Thyroid gland (tissue), 4 donors: ENCODE measurements around the gene CCDC86. TPM values are rescaled to one million over a fixed set of nuclear protein-coding genes. Genes with fewer than 3 reads are reported as not detected.

ENCODE experiments used
- DNase-seq, 2 donors: peaks; one replicate each; pipeline ENCODE4 v3.0.0-alpha.2; 2019
- H3K27ac ChIP-seq, 3 donors: fragments of 200-600 bp; sonication (generic); 1 replicate in 2 of 3; 2 replicates in 1 of 3; pipeline ENCODE4 v1.5.1; 2016 to 2019; ENCODE audit warnings: mild to moderate bottlenecking in 1 of 3, moderate library complexity in 1 of 3
- H3K27me3 ChIP-seq: fragments of 200-600 bp; sonication (generic); one replicate; pipeline ENCODE4 v1.5.1; 2019
- H3K36me3 ChIP-seq, 2 donors: fragments of 200-600 bp; sonication (generic); one replicate each; pipeline ENCODE4 v1.5.1; 2016 to 2019
- H3K4me1 ChIP-seq, 2 donors: fragments of 200-600 bp; sonication (generic); one replicate each; pipeline ENCODE4 v1.5.1; 2017 to 2019
- H3K4me3 ChIP-seq, 3 donors: fragments of 200-600 bp; sonication (generic); replicated peaks in 1 of 3; 1 replicate in 2 of 3; 2 replicates in 1 of 3; pipeline ENCODE4 v1.5.1; 2016; ENCODE audit warnings: mild to moderate bottlenecking in 1 of 3
- H3K9me3 ChIP-seq: fragments of 200-600 bp; sonication (generic); one replicate; pipeline ENCODE4 v1.5.1; 2017
- POLR2A ChIP-seq, 2 donors: fragments of 450-650 bp; IDR thresholded peaks; one replicate each; pipeline ENCODE4 v1.6.1; 2017; ENCODE audit warnings: antibody characterized with exemption in 2 of 2, mild to moderate bottlenecking in 2 of 2, moderate library complexity in 1 of 2
- WGBS, 2 donors: methylation state at CpG; one replicate each; pipeline ENCODE4 v1.1.5; 2017; 5-methylcytosine and 5-hydroxymethylcytosine counted together
- intact Hi-C: fragments of 100-400 bp; cut with DNase I; formaldehyde crosslinking; loops from one replicate; pipeline ENCODE4 v1.15.1; 2023
- total RNA-seq, 4 donors: library from RNA; depleted of rRNA; stranded (reverse); fragments of >200 nt; gene quantifications; one replicate each; pipeline ENCODE4 v1.2.3, GENCODE V29; 2016
- TF ChIP-seq, protein P1 (sequence below), 6 experiments: fragments of 200-600 bp in 3 of 6; fragments of 450-650 bp in 3 of 6; sonication (generic) in 3 of 6; IDR thresholded peaks; one replicate each; pipeline ENCODE4 v1.5.1; 2016 to 2019; ENCODE audit warnings: antibody characterized with exemption in 6 of 6, mild to moderate bottlenecking in 2 of 6, inconsistent platforms in 1 of 6, moderate library complexity in 1 of 6

Gene CCDC86
- total RNA-seq, 4 donors from 2014 or later, result 6.7 to 19.6 (median 14.2) TPM

DNA sequence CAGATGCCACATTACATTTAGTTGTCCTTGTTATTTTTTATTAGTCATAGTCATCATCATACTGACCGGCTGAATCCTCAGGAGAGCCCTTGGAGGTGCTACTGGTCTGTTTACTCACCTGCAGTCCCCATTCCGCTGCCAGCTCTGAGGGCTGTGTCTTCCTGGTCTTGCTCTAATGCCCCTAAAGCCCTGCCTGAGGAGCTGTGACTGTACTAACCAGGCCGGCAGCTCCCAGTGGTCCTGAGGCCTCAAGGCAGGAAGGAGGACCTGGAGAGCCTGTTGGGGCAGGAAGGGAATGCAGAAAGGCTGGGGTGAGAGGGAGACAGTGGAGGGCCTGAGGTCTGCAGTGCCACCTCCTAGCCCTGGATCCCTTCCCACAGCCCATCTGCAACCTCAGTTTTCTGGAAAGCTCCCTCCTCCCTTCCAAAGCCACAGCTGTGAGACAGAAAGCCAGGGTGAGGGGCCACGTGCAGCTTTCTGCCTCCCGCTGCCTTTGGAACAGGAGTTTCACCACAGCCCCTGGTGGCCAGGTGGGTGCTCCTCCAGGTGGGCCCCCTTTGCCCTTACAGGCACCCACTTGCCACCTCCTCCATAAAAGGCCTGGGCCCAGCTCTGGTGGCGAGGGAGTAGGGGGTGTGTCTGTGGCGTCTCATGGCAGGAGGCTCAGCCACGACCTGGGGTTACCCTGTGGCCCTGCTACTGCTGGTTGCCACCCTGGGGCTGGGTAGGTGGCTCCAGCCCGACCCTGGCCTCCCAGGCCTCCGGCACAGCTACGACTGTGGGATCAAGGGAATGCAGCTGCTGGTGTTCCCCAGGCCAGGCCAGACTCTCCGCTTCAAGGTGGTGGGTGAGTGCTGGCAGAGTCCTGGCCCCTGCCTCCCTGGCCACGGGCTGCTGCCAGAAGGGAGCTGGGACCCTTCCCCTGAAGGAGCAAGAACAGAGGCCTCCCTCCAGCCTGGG, 25.3 kb downstream of the CCDC86 start, which contains the start of gene ZP1:
ZP1 (plus strand) TSS at position 632 of the 960 bp plus-strand sequence; CDS start at position 652, 20 bp downstream.
- peak; percentile 79 to 85 for DNase-seq
- intact Hi-C loops, result no loop called here
- Histone ChIP-seq H3K4me1 (peaks cover 0 to 21% of the 10 kb centered on the region in 2 donors), H3K9me3 (no peaks in the 10 kb centered on the region), H3K27ac (peak within 1 kb of the TSS in 1 of 3 donors; percentile 5), H3K27me3 (no peaks in the 10 kb centered on the region), H3K36me3 (no peaks in the 10 kb centered on the region), H3K4me3 (no peak within 1 kb of the TSS)
- WGBS, 2 donors, result 63 to 67% methylated on average over 7 to 11 of the region's 13 CpGs
- TF ChIP-seq, protein P1, sequence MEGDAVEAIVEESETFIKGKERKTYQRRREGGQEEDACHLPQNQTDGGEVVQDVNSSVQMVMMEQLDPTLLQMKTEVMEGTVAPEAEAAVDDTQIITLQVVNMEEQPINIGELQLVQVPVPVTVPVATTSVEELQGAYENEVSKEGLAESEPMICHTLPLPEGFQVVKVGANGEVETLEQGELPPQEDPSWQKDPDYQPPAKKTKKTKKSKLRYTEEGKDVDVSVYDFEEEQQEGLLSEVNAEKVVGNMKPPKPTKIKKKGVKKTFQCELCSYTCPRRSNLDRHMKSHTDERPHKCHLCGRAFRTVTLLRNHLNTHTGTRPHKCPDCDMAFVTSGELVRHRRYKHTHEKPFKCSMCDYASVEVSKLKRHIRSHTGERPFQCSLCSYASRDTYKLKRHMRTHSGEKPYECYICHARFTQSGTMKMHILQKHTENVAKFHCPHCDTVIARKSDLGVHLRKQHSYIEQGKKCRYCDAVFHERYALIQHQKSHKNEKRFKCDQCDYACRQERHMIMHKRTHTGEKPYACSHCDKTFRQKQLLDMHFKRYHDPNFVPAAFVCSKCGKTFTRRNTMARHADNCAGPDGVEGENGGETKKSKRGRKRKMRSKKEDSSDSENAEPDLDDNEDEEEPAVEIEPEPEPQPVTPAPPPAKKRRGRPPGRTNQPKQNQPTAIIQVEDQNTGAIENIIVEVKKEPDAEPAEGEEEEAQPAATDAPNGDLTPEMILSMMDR (IDR thresholded peaks at IDR 0.05), result no peak
- TF ChIP-seq POLR2A (IDR thresholded peaks at IDR 0.05), result no peak

DNA sequence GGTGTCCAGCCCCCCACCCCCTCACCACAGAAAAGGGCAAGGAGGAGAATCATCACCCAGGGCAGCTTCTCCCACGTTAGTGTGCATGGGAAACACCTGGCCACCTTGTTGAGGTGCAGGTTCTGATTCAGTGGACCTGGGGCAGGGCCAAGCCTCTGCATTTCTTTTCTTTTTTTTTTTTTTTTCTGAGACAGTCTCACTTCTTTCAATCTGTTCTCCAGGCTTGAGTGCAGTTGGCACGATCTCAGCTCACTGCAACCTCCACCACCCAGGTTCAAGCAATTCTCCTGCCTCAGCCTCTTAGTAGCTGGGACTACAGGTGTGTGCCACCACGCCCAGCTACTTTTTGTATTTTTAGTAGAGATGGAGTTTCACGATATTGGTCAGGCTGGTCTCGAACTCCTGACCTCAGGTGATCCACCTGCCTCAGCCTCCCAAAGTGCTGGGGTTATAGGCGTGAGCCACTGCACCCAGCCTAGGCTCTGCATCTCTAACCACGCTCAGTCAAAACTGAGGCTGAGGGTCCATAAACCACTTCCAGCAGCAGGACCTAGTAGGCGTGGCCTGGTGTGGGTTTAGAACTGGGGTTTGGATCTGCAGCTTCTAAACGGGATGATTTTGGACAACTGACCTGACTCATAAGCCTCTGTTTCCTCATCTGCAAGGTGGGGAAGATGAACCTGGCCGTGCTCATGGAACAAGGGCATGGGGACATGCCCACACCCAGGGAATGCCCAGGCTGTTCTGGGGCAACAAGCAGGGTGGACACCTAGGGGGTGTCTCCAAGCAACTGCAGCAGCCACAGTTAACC, 26.2 kb downstream of the CCDC86 start:
- TF ChIP-seq, protein P1 (IDR thresholded peaks at IDR 0.05), result no peak
- TF ChIP-seq POLR2A (IDR thresholded peaks at IDR 0.05), result no peak
- intact Hi-C loops, result no loop called here
- 79 to 80% methylated on average over 10 of the region's 10 CpGs for WGBS, 2 donors

DNA sequence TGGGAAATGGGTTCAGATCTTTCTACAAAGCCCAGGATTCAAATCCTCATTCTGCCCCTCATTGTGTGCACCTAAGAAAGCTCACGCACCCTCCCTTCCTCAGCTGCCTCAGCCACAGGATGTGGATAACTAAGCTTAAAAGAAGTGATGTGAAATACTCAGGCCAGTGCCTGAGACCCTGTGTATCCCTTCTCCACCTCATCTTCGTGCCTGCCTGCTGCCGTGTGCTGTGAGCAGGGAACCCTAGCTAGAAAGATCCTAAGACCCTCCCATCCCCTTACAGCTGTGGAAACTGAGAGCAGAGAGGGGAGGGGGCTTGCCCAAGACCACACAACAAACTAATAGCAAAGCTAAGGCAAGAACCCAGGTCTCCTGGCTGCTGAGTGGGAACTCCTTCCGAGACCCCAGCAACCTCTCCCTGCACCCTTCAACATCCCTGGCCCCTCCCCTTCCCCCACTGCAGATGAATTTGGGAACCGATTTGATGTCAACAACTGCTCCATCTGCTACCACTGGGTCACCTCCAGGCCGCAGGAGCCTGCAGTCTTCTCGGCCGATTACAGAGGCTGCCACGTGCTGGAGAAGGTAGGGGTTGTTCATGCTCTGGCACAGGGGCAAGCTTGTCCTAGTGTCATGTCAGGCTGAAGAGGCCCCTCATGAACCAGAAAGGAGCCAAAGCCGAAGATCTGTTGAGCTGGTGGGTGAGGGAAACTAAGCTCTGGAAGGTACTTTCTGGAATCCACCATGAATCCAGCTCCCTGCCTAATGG, 27.0 kb downstream of the CCDC86 start:
- Histone ChIP-seq H3K36me3 (no peaks in the 10 kb centered on the region), H3K4me3 (no peak overlapping the region), H3K27me3 (no peaks in the 10 kb centered on the region), H3K27ac (no peak overlapping the region), H3K4me1 (peaks cover 0 to 21% of the 10 kb centered on the region in 2 donors), H3K9me3 (no peaks in the 10 kb centered on the region)
- 87 to 94% methylated on average over 9 to 10 of the region's 10 CpGs for WGBS, 2 donors
- TF ChIP-seq POLR2A (IDR thresholded peaks at IDR 0.05), result no peak
- TF ChIP-seq, protein P1 (IDR thresholded peaks at IDR 0.05), result no peak
- DNase-seq, result no peak
- intact Hi-C loops, result no loop called here

More for the DNA sequence above, 26.2 kb downstream of the CCDC86 start:
- Histone ChIP-seq H3K4me1 (peaks cover 0 to 21% of the 10 kb centered on the region in 2 donors), H3K9me3 (no peaks in the 10 kb centered on the region), H3K27me3 (no peaks in the 10 kb centered on the region), H3K27ac (no peak overlapping the region), H3K36me3 (no peaks in the 10 kb centered on the region), H3K4me3 (no peak overlapping the region)
- DNase-seq, result peak; percentile 53 to 70

DNA sequence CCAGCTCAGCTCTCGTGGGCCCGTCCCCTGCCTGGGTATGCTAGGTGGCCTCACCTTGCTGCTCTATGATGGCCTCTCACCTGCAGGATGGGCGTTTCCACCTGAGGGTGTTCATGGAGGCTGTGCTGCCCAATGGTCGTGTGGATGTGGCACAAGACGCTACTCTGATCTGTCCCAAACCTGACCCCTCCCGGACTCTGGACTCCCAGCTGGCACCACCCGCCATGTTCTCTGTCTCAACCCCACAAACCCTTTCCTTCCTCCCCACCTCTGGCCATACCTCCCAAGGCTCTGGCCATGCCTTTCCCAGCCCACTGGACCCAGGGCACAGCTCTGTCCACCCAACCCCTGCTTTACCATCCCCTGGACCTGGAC, 27.5 kb downstream of the CCDC86 start:
- intact Hi-C loops, result no loop called here
- WGBS, 2 donors, result 98 to 99% methylated on average over 7 of the region's 7 CpGs
- TF ChIP-seq POLR2A (IDR thresholded peaks at IDR 0.05), result no peak
- TF ChIP-seq, protein P1 (IDR thresholded peaks at IDR 0.05), result no peak
- H3K27me3 ChIP-seq, result no peaks in the 10 kb centered on the region
- H3K4me3 ChIP-seq, result no peak overlapping the region
- no peaks in the 10 kb centered on the region for H3K9me3 ChIP-seq
- H3K36me3 ChIP-seq, result no peaks in the 10 kb centered on the region
- peaks cover 0 to 21% of the 10 kb centered on the region in 2 donors for H3K4me1 ChIP-seq
- DNase-seq, result no peak
- no peak overlapping the region for H3K27ac ChIP-seq
